ENCODE results near the gene SCFD1.
"Not testable (repeated sequence)": the region's sequence is repeated elsewhere in the genome, so short reads cannot be mapped to it uniquely, and the experiment has no call there.

The SCFD1 gene

GRCh38 chr14:30597504-30597903, 24.6 kb upstream of the SCFD1 start:
- no peak for FAIRE-seq
- no peak for DNase-seq (ENCODE audit: insufficient read length, low spot score)
- TF ChIP-seq, protein P1, sequence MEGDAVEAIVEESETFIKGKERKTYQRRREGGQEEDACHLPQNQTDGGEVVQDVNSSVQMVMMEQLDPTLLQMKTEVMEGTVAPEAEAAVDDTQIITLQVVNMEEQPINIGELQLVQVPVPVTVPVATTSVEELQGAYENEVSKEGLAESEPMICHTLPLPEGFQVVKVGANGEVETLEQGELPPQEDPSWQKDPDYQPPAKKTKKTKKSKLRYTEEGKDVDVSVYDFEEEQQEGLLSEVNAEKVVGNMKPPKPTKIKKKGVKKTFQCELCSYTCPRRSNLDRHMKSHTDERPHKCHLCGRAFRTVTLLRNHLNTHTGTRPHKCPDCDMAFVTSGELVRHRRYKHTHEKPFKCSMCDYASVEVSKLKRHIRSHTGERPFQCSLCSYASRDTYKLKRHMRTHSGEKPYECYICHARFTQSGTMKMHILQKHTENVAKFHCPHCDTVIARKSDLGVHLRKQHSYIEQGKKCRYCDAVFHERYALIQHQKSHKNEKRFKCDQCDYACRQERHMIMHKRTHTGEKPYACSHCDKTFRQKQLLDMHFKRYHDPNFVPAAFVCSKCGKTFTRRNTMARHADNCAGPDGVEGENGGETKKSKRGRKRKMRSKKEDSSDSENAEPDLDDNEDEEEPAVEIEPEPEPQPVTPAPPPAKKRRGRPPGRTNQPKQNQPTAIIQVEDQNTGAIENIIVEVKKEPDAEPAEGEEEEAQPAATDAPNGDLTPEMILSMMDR (IDR thresholded peaks at IDR 0.05; ENCODE audit: insufficient read depth, missing control alignments): no peak

DNA sequence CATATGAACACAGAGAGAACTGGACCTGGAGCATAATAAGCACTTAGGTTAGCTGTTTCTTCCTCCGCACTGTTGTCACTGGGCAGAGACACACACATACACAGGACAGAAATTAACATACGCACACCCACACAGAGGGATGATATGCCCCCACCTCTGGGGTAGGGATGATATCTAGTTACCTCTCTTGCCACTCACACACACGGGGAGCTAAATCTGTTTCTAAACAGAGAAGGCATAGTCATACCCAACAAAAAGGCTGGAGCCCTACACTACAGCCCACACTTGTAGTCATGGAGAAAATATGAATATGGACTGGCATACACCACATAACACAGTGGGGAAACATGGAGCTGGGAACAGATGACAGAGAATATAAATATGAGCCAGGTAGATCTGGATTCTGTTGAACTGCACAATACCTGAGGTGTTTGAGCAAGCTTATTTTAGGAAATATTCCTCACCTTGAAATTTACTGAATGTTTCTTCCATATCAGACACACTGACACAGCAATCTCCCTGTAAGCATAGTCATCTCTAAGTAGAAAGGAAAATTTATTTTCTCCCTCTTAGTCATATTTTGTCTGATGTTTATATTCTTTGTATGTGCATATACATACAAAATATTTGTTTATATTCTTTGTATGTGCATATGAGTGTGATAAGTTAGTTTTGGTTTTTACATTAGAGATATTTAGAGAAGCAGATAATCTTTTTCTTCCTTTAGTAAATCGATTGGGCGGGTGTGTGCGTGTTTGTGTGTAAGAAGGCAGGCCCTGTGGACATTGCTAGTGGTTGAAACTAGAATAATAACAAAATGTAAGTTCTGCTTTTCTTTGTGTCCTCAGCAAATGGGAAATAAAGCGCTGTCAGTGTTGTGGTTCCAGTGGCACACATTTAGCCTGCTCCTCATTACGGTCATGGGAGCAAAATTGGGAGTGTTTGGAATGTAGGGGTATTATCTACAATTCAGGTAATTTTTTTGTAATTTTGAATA, 20.9 kb upstream of the SCFD1 start:
- no peak for FAIRE-seq
- no peak for DNase-seq (ENCODE audit: insufficient read length, low spot score)
- TF ChIP-seq, protein P1 (IDR thresholded peaks at IDR 0.05; ENCODE audit: insufficient read depth, missing control alignments): no peak

DNA sequence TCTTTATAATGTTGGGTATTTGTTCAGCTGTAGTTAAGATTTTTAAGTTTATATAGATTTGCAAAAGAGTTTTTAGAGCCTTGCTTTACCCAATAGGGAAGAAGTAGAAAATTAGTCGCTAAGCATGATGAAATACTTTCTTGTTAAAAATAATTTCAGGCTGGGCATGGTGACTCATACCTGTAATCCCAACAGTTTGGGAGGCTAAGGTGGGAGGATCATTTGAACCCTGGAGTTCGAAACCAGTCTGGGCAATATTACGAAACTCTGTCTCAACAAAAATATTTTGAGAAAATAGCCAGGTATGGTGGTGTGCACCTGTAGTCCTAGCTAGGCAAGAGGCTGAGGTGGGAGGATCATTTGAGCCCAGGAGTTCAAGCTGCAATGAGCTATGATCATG, 18.7 kb upstream of the SCFD1 start:
- TF ChIP-seq, protein P1 (IDR thresholded peaks at IDR 0.05; ENCODE audit: insufficient read depth, missing control alignments): no peak
- no peak for DNase-seq (ENCODE audit: insufficient read length, low spot score)
- no peak for FAIRE-seq

- not testable (repeated sequence) for DNase-seq (ENCODE audit: insufficient read length, low spot score); FAIRE-seq
Observed at GRCh38 chr14:30604696-30605095, 17.4 kb upstream of the SCFD1 start.

GRCh38 chr14:30607156-30607780, 14.9 kb upstream of the SCFD1 start:
- FAIRE-seq (no peak), DNase-seq (ENCODE audit: insufficient read length, low spot score) (no peak)
- TF ChIP-seq, protein P1 (IDR thresholded peaks at IDR 0.05; ENCODE audit: insufficient read depth, missing control alignments): no peak

DNA sequence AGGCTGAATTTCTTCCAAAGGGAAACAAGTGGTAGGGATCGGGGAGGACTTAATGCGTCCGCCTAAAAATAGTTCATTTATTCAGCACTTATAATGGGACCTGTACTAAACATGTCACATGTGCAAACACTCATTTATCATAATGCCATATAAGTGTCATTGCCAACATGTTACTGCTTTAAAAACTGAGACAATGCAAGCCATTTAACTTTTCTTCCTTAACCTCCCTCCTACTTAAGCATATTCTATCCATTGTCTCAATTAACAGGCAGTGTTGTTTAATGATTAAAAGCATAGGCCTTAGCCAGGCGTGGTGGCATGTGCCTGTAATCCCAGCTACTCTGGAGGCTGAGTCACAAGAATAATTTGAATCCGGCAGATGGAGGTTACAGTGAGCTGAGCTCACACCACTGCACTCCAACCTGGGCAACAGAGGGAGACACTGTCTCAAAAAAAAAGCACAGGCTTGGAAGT, 13.5 kb upstream of the SCFD1 start:
- no peak for DNase-seq (ENCODE audit: insufficient read length, low spot score)

GRCh38 chr14:30610787-30611343, 11.3 kb upstream of the SCFD1 start:
- TF ChIP-seq, protein P1 (IDR thresholded peaks at IDR 0.05; ENCODE audit: insufficient read depth, missing control alignments): peak; percentile 36
- DNase-seq (ENCODE audit: insufficient read length, low spot score) (no peak), FAIRE-seq (no peak)

More for the DNA sequence above, 13.5 kb upstream of the SCFD1 start:
- TF ChIP-seq, protein P1 (IDR thresholded peaks at IDR 0.05; ENCODE audit: insufficient read depth, missing control alignments): peak; percentile 8
- peak; percentile 89 for FAIRE-seq

All from D721Med (cell line).